HuH-7 (cell line): ENCODE measurements around the gene BRMS1L.
"Not testable (repeated sequence)": the region's sequence is repeated elsewhere in the genome, so short reads cannot be mapped to it uniquely, and the experiment has no call there.

Experiments
- DNase-seq: peaks from one replicate; pipeline ENCODE4 v3.0.0; 2011; ENCODE audit warnings: low spot score

Gene BRMS1L, protein sequence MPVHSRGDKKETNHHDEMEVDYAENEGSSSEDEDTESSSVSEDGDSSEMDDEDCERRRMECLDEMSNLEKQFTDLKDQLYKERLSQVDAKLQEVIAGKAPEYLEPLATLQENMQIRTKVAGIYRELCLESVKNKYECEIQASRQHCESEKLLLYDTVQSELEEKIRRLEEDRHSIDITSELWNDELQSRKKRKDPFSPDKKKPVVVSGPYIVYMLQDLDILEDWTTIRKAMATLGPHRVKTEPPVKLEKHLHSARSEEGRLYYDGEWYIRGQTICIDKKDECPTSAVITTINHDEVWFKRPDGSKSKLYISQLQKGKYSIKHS

DNA sequence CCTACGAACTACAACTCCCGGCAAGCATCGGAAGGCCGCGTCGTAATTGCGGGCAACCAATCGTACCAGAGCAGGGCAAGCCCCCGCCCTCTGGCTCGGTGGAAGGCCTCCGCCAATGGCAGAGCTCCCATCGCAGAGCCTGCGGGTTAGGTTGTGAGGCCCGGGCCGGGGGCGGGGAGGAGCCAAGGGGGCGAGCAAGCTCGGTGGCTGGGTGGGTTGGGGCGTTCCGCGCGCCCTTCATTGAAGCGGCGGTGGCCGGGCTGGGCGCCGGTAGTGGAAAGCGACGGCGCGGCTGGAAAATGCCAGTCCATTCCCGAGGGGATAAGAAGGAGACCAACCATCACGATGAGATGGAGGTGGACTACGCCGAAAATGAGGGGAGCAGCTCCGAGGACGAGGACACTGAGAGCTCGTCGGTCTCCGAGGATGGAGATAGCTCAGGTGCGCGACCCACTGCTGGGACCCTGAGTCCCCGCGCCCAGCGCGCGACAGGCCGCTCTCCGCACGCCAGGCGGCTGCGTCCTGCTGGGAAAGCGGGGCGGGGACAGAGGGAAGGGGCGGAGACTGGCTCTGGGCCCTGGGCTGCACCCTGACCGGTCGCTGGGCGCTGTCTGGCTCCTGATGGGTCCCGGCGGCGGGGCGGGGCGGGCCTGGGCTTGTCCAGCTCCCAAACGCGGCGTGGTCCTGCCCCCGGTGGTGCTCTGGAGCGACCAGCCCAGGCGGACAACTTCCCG, at the start of gene BRMS1L:
Gene BRMS1L (plus strand): TSS at position 121 of the 734 bp plus-strand sequence. CDS start 179 bp downstream, at position 300.
- DNase-seq, result peak; percentile 93

DNA sequence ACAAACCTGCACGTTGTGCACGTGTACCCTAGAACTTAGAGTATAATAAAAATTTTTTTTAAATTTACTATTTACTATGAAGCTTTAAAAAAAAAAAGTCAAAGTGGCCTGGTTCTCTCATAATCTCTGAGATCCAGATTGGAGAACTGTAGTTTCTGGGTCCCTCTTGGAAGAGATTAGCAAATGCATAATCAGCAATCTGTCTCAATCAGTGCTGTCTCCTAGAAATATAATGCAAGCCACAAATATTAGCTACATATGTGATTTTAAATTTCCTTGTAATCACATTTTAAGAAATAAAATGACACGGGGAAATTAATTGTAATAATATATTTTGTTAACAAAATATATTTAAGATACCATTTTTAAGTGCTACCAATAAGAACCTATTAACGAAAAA, 49.3 kb upstream of the BRMS1L start:
- DNase-seq, result no peak

DNA sequence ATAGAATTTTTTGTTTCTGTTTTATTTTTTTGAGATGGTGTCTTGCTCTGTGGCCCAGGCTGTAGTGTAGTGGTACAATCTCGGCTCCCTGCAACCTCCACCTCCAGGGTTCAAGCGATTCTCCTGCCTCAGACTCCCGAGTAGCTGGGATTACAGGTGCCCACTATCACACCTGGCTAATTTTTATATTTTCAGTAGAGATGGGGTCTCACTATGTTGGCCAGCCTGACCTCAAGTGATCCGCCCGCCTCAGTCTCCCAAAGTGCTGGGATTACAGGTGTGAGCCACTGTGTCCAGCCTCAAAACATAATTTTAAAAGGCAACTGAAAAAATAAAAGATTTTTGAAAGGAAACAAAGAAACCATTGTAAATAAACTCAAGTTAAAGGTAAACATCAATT, 48.6 kb upstream of the BRMS1L start:
- not testable (repeated sequence) for DNase-seq

DNA sequence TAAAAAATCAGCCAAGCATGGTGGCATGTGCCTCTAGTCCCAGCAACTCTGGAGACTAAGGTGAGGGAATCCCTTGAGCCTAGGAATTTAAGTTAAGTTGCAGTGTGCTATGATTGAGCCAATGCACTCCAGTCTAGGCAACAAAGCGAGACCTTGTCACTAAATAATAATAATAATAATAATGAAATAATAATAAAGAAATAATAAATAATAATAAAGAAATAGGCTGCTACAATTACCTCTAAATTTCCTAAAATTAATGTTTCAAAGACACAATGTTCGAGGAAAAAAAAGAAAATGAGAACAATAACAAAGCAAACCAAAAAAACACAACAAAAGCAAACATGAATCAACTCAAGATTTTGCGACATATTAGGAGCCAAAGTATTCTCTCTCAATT, 46.8 kb upstream of the BRMS1L start:
- DNase-seq, result no peak

DNA sequence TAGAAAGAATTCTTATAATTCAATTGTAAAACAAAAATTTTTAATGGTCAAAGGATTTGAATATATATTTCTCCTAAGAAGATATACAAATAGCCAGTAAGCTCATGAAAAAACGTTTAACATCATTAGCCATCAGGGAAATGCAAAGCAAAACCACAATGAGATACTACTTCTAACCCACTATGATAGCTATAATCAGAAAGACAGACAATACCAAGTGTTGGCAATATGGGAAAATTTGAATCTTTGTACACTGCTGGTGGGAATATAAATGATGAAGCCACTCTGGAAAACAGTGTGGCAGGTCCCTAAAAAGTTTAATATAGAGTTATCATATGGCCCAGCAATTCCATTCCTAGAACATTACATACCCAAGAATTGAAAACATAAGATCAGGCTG, 42.4 kb upstream of the BRMS1L start:
- no peak for DNase-seq

DNA sequence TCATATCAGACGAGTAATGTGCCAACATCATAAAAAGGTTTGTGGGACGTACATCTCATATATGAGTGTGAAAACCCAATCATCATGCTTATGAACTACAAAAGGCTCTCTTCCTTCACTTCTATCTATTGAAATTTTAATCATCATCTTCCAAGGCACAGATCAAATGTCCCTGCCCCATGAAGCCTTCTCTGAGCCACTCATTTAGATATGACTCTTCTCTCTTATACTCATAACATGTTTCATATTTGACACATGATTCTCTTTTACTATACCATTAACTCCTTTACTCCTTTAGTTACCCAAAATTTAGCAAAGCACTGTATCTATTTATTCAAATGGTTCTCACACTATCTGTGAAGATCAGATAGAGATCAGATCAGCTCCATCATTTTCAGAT, 39.3 kb upstream of the BRMS1L start:
- DNase-seq, result no peak

DNA sequence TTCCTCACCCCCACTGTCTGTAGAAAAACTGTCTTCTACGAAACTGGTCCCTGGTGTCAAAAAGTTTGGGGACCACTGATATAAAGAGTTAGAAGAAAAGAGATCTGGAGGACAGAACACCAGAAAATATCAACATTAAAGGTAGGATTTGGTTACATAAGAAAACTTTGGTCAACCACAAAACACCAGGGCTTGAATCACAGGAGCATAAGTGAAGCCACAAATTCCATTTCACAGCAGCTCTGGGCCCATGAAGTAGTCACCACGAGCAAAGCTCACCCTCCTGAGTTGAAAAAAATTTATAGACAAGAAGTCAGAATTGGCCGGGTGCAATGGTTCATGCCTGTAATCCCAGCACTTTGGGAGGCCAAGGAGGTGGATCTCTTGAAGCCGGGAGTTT, 36.5 kb upstream of the BRMS1L start:
- no peak for DNase-seq

DNA sequence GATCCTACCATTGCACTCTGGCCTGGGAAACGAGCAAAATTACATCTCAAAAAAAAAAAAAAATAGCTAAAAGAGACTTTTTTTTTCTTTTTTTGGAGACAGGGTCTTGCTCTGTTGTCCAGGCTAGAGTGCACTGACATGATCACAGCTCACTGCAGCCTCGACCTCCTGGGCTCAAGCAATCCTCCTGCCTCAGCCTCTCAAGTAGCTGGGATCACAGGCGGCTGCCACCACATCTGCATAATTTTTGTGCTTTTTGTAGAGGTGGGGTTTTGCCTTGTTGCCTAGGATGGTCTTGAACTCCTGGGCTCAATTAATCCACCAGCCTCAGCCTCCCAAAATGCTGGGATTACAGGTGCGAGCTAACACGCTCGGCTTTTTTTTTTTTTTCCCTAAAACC, 28.3 kb upstream of the BRMS1L start:
- DNase-seq, result no peak

DNA sequence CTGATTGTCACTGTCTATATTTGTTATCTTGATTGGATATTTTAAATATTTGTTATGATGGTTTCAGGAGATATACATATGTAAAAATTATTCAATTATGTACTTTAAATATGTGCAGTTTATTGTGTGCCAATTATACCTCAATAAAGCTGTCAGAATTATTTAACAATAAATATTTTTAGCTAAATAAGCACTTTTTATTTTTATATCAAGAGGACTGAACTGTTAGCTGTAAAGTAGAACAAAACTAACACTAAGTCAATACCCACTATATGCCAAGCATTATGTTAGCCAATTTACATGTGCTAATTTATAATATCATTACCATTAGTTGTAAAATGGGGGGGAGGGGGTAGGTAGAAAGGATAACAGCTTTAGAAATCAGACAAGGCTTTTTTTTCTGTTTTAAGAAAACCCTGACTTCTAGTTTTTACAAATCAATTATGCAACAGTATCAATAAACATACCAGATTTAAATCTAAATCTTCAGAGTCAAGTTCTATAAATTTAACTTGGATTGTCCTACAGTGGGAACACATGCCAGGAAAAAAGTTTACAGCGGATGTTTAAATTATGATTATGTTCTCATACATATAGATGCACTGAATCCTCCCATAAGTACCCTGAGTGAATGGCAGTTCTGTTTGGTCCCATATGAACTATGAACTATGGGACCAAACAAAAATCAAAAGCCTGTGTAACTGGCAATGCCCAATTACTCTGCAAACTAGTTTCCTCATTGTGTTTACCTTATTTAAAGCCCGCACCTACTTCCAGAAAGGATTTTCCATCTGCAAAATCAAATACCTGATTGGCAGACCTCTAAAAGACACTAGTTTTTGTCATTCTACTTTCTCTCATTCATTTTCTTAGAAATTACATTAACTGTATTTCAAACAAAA, 19.9 kb upstream of the BRMS1L start:
- no peak for DNase-seq

DNA sequence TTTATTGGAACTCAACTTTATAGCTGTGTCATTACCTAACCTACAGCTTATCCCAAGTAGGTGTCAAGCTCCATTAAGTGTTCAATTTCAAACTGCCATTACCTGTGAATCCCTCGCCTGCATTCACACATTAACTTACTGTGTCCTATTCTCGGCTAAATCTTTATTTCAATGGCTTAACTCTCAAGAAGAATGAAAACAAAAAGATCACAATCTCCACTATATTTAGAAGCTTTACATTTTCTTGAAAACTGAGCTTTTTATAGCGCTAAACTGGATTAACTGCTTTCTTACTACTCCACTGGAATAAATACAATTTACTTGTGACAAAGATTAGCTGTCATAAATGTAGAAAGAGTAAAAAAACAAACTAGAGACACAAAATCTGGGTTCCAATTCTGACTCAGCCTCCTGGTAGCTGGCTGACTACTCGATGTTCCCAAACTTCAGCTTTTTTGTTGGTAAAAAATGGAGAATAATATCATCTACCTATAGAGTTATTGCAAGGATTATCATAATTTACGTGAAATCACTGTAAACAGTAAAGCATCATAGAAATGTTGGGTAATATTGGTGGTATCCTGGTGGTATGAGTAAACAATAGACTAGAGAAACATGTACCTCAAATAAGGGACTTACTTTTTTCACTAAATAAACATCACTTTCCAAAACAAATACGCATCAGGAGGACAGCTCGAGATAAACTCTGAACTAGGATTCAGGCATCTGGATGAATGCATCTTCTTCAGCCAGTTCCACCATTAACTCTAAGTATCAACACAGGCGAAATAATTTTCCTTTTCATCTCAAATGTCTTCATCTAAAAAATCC, 18.8 kb upstream of the BRMS1L start:
- no peak for DNase-seq

DNA sequence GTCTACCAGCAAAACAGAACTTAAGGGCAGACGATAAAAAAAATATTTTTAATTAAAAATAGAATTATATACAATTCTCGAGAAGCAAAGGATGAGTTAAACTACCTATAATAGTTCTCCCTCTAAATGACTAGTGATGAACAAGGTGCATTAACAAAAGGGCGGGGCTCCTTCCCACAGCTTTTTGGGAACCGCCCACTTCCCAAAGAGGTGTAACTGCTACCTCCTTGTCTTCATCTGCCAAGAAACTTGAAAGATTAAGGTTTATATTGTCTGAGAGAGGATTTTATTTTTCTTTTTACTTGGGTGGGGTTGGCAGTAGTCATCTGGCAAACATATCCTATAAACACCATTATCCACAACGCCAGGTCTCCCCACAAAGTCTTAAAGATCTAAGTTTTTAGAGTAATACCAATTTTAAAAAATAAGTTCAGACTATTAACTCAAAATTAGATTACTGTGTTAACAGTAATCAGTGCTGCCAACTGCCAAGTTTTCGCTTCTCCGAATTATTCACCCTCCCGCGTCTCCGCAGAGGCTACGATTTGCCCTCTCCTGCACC, 18.0 kb upstream of the BRMS1L start:
- DNase-seq, result no peak

DNA sequence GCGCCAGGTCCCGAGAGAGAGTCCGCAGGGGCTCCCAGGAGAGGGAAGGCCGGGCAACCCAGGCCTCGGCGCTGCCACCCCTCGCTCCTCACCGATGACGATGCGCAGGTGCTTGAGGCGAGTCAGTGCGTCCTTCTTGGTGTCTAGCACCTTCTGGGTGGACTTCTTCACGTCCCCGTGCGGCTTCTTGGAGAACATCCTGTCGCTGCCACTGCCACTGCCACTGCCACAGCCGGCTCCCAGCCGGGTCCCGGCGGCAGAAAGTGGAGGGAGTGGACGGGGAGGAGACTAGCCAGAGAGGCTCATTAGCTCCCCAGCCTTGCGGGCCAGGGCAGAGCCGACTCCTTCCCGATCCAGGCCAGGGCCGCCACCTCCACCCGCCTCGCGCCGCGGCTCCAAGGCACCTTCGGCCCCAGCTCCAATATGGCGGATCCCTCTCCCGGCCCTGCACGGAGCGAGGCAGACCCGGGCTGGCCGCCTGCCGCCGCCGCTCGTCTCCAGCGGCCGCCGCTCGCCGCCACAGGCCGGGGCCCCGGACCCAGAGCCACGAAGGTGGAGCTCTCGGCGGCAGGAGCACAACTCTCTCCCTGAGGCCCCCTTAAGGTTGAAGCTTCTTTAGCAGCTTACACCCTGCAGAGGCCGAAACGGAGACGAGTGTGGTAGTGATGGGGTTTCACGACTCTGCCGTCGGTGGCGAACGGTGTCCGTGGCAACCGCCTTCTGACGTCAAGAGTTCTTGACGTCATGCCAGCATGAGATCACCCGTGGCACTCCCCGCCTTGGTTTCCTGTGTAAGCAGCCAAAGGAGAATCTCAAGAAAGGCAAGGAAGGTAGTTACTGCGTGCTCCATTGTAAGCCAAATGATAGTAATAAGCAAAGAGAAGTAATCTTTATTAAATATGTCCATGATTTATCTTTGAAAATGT, 17.2 kb upstream of the BRMS1L start, which contains the start of gene RALGAPA1:
Gene RALGAPA1 (minus strand): TSS at position 658 of the 926 bp plus-strand sequence. CDS start 460 bp downstream, at position 198.
- peak; percentile 60 for DNase-seq

DNA sequence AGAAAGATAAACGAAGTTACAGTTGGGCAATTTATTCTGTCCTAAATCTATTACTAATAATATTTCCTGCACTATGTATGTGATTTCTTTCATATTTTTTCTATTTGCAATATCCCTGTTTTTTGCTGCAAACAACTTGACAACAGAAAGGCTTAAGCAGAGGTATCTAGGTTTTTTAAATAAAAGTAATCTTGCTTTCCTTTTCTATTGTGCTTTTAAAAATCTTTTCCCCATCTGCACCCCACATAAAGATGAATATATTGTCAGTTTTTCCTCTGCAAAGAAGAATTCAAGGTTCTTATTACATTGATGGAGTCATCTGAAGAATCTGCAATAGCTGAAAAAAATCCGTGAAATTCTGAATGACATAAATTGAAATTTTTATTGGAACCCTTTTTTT, 16.5 kb upstream of the BRMS1L start:
- no peak for DNase-seq

DNA sequence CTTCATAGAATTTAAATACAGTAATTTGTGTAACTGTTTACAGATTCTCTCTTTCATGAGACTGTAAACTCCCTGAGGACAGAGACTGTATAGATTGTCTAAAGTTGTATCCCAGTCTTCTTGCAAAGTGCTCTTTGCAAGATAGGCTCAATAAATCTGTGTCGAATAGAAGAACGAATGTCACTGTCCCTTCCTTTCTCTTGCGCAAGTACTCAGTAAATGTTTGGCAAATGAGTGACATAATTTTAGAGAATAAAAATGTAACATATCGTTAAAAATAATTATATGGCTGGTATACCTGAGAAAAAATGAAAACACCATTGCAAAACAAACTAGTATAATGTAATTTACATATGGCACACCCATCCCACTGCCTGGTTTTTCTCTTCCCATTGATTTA, 15.2 kb upstream of the BRMS1L start:
- no peak for DNase-seq

DNA sequence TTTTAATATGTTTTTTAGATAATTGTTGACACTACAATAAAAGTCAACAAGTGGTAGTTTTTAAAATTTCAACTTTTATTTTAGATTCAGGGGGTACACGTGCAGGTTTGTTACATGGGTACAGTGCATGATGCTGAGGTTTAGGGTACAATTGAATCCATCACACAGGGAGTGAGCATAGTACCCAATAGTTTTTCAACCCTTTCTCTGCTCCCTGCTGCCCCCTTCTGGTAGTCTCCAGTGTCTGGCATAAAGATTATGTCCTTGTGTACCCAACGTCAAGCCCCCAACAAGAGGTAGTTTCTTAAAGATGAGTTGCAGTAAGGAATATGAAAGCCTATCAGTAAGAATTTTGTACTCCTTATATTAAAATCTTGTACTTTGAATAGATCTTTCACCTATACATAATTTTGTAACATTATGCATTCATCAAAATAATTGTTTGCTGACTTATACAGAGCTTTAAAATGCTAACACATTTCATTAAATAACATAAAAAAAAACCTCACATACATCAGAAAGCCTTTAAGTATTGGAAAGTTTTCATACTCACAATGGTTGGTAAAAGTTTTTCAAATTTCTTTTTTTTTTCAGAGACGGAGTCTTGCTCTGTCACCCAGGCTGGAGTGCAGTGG, 11.7 kb upstream of the BRMS1L start:
- DNase-seq, result no peak

DNA sequence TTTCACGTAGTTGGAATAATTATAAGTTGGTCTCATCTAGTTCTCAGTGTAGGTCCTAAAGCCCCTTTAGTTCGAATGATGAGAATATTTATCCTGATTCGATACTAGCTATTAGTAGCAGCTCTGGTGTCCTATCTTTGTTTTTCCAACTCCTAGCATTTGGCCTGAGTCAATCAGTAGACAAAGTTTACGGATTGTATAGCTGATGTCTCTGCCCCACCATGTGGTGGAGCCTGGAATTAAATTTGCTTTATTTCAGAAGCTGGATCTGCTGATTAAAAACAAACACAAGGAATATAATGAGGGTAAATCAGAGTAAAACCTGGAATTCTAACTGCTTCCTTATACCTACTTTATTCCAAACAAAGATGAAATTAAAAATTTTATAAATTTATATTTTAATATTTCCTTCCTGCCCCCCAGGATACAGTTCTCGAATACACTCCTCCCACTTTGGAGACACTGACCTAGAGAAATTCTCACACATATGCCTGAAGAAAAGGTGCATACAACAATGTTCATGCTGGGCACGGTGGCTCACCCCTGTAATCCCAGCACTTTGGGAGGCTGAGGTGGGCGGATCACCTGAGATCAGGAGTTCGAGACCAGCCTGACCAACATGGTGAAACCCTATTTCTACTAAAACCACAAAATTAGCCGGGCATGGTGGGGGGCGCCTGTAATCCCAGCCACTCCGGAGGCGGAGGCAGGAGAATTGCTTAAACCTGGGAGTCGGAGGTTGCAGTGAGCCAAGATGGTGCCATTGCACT, 7.6 kb upstream of the BRMS1L start:
- peak; percentile 60 for DNase-seq

DNA sequence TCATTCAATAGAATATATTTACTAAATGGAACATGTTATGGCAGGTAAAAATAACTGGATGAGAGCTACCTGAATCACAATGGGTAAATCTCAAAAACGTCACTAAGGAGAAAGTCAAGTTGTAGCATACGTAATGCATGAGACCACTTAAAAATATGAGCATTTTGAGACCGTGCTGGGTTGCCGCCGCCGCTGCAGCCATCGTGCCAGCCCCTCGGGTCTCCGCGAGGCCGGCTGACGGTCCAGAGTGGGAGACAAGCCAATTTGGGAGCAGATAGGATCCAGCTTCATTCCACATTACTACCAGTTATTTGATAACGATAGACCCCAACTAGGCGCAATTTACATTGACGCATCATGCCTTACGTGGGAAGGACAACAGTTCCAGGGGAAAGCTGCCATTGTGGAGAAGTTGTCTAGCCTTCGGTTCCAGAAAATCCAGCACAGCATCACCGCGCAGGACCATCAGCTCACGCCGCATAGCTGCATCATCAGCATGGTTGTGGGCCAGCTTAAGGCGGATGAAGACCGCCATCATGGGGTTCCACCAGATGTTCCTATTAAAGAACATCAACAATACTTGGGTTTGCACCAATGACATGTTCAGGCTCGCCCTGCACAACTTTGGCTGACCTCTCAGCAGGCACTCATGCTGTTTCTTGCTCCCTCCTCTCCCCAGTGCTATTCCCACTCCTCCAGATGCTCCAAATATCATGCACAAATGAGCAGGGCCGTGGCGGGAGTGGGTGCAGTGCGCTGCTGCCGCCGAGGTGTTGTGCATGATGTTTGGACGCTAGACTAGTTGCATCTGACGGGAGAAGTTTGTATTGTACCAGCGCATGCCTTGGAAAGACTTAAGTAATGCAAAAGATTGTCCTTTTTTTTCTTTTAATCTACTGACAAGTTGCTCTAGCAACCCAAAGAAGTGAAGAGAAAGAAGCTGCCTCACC, 6.3 kb upstream of the BRMS1L start:
- no peak for DNase-seq
